A673 (cell line): ENCODE measurements around the gene ATP5F1D.

Experiments
- EZH2 ChIP-seq: fragments of 200-600 bp; sonication (generic); IDR thresholded peaks from 2 replicates; pipeline ENCODE4 v1.6.1; 2017; ENCODE audit warnings: borderline replicate concordance, low read depth, mild to moderate bottlenecking, mixed read lengths, antibody characterized with exemption, low read length; ENCODE audit not compliant: poor library complexity, severe bottlenecking
- TF ChIP-seq, protein P1 (sequence below): fragments of 300-800, 200-600 bp; sonication (generic); conservative IDR thresholded peaks from 2 replicates; pipeline ENCODE4 v1.5.1; 2017; ENCODE audit warnings: low read depth, mild to moderate bottlenecking, antibody characterized with exemption, low read length, moderate library complexity, mixed read lengths

DNA sequence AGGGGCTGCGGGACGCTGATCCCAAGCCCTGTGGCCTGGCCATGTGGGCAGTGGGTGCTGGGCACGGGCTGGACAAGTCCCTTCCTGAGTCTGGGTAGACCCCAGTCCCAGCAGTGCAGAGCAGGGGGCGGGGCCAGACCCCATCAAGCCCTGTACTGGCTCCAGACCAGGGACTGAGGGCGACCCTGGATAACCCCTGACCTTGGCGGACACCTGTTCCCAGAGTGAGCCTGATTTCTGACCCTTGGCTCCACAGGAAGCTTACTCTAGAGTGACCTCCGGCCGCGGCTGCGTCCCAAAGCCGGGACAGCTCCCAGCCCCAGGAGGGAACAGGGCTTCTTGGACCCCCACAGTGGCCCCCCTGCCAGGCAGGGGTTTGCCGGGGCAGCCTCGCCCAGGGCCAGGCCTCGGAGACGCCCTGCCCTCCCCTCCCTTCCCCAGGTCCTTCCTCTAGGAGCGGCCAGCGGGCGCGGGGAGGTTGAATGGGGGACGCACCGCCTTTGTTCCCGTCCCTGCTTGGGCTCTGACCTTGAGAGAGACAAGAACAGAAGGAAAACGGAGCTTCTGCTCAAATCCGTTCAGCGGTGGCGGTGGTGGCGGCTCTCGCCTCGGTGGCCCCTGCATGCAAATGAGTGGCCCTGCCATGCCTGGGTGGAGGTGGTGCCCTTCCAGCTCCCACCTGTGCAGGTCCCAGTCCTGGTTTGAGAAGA lies 41.8 kb downstream of the ATP5F1D start:
- TF ChIP-seq, protein P1, sequence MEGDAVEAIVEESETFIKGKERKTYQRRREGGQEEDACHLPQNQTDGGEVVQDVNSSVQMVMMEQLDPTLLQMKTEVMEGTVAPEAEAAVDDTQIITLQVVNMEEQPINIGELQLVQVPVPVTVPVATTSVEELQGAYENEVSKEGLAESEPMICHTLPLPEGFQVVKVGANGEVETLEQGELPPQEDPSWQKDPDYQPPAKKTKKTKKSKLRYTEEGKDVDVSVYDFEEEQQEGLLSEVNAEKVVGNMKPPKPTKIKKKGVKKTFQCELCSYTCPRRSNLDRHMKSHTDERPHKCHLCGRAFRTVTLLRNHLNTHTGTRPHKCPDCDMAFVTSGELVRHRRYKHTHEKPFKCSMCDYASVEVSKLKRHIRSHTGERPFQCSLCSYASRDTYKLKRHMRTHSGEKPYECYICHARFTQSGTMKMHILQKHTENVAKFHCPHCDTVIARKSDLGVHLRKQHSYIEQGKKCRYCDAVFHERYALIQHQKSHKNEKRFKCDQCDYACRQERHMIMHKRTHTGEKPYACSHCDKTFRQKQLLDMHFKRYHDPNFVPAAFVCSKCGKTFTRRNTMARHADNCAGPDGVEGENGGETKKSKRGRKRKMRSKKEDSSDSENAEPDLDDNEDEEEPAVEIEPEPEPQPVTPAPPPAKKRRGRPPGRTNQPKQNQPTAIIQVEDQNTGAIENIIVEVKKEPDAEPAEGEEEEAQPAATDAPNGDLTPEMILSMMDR = no peak
- no peak for TF ChIP-seq EZH2
